ENCODE data around the gene CDC42BPA.
"Not testable (repeated sequence)": the region's sequence is repeated elsewhere in the genome, so short reads cannot be mapped to it uniquely, and the experiment has no call there.

- TF ChIP-seq, protein P1, sequence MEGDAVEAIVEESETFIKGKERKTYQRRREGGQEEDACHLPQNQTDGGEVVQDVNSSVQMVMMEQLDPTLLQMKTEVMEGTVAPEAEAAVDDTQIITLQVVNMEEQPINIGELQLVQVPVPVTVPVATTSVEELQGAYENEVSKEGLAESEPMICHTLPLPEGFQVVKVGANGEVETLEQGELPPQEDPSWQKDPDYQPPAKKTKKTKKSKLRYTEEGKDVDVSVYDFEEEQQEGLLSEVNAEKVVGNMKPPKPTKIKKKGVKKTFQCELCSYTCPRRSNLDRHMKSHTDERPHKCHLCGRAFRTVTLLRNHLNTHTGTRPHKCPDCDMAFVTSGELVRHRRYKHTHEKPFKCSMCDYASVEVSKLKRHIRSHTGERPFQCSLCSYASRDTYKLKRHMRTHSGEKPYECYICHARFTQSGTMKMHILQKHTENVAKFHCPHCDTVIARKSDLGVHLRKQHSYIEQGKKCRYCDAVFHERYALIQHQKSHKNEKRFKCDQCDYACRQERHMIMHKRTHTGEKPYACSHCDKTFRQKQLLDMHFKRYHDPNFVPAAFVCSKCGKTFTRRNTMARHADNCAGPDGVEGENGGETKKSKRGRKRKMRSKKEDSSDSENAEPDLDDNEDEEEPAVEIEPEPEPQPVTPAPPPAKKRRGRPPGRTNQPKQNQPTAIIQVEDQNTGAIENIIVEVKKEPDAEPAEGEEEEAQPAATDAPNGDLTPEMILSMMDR (IDR thresholded peaks at IDR 0.05) = not testable (repeated sequence)
- not testable (repeated sequence) for TF ChIP-seq POLR2A (IDR thresholded peaks at IDR 0.05)
These were observed 362.4 kb downstream of the CDC42BPA start for GRCh38 chr1:226955857-226956256.

Data from lower leg skin (tissue), 3 donors.